BE2C (cell line): ENCODE measurements around the gene UPF3A.
A peak's percentile ranks its signal among the peaks of the same experiment; 100 is the strongest.

Experiments
- DNase-seq: peaks from one replicate; pipeline ENCODE4 v3.0.0-alpha.2; 2020
- H3K27me3 ChIP-seq: fragments of 250-450 bp; sonication (Bioruptor Pico); 2 replicates; pipeline ENCODE4 v1.5.1; 2020; ENCODE audit warnings: mild to moderate bottlenecking
- H3K36me3 ChIP-seq: fragments of 250-450 bp; sonication (Bioruptor Pico); 2 replicates; pipeline ENCODE4 v1.5.1; 2020; ENCODE audit warnings: mild to moderate bottlenecking
- H3K4me1 ChIP-seq: fragments of 250-450 bp; sonication (Bioruptor Pico); 2 replicates; pipeline ENCODE4 v1.5.1; 2020
- H3K4me3 ChIP-seq: 2 replicates; pipeline ENCODE4 v1.5.1; 2011; ENCODE audit warnings: low read depth, low read length
- H3K9me3 ChIP-seq: fragments of 250-450 bp; sonication (Bioruptor Pico); 2 replicates; pipeline ENCODE4 v1.5.1; 2020
- CTCF ChIP-seq: IDR thresholded peaks from 2 replicates; pipeline ENCODE4 v1.5.1; 2012; ENCODE audit warnings: mild to moderate bottlenecking, low read depth, low read length

Gene UPF3A

GRCh38 chr13:114279758-114280355, 1.5 kb upstream of the UPF3A start:
- TF ChIP-seq CTCF: no peak
- DNase-seq: no peak
- H3K9me3 ChIP-seq: no peaks in the 10 kb centered on the region
- H3K36me3 ChIP-seq: peaks cover 31% of the 10 kb centered on the region
- peaks cover 3% of the 10 kb centered on the region; the same call in 1 of the 2 replicates for H3K4me1 ChIP-seq
- H3K4me3 ChIP-seq: peak overlapping the region; percentile 84
- no peaks in the 10 kb centered on the region for H3K27me3 ChIP-seq

- peaks cover 3% of the 10 kb centered on the region; the same call in 1 of the 2 replicates for H3K4me1 ChIP-seq
- no peaks in the 10 kb centered on the region for H3K9me3 ChIP-seq
- H3K27me3 ChIP-seq: no peaks in the 10 kb centered on the region
- H3K36me3 ChIP-seq: peaks cover 41% of the 10 kb centered on the region
- peak overlapping the region; percentile 84 for H3K4me3 ChIP-seq
- TF ChIP-seq CTCF: no peak
- peak; percentile 40 for DNase-seq
These were observed 755 bp downstream of the UPF3A start for GRCh38 chr13:114282041-114282670.

- peaks cover 3% of the 10 kb centered on the region; the same call in 1 of the 2 replicates for H3K4me1 ChIP-seq
- peaks cover 52% of the 10 kb centered on the region for H3K36me3 ChIP-seq
- peak overlapping the region; percentile 84 for H3K4me3 ChIP-seq
- no peak for TF ChIP-seq CTCF
- no peak for DNase-seq
- H3K27me3 ChIP-seq: no peaks in the 10 kb centered on the region
- no peaks in the 10 kb centered on the region for H3K9me3 ChIP-seq
These were observed 2.2 kb downstream of the UPF3A start for GRCh38 chr13:114283576-114283975.

GRCh38 chr13:114284680-114285079, 3.3 kb downstream of the UPF3A start:
- no peaks in the 10 kb centered on the region for H3K9me3 ChIP-seq
- no peaks in the 10 kb centered on the region for H3K27me3 ChIP-seq
- no peak overlapping the region for H3K4me3 ChIP-seq
- H3K36me3 ChIP-seq: peaks cover 57% of the 10 kb centered on the region
- TF ChIP-seq CTCF: no peak
- DNase-seq: no peak
- peaks cover 3% of the 10 kb centered on the region; the same call in 1 of the 2 replicates for H3K4me1 ChIP-seq

GRCh38 chr13:114285166-114285808, 3.9 kb downstream of the UPF3A start:
- no peaks in the 10 kb centered on the region for H3K9me3 ChIP-seq
- no peaks in the 10 kb centered on the region for H3K4me1 ChIP-seq
- peaks cover 63% of the 10 kb centered on the region for H3K36me3 ChIP-seq
- no peak for TF ChIP-seq CTCF
- no peak for DNase-seq
- H3K4me3 ChIP-seq: no peak overlapping the region
- no peaks in the 10 kb centered on the region for H3K27me3 ChIP-seq

GRCh38 chr13:114286808-114287207, 5.4 kb downstream of the UPF3A start:
- Histone ChIP-seq H3K36me3 (peaks cover 73% of the 10 kb centered on the region), H3K4me1 (no peaks in the 10 kb centered on the region), H3K4me3 (no peak overlapping the region), H3K27me3 (no peaks in the 10 kb centered on the region), H3K9me3 (no peaks in the 10 kb centered on the region)
- no peak for DNase-seq
- TF ChIP-seq CTCF: no peak
